GM18868 (cell line): ENCODE data around the gene NRCAM.
A peak's percentile ranks its signal among the peaks of the same experiment; 100 is the strongest.
"Not testable (repeated sequence)": the region's sequence is repeated elsewhere in the genome, so short reads cannot be mapped to it uniquely, and the experiment has no call there.

Source experiments
- ATAC-seq: cut with Tn5 transposase; IDR thresholded peaks from one replicate; pipeline ENCODE4 v1.9.1; 2021; ENCODE audit warnings: mild to moderate bottlenecking, moderate library complexity; ENCODE audit not compliant: unreplicated experiment

NRCAM gene

DNA sequence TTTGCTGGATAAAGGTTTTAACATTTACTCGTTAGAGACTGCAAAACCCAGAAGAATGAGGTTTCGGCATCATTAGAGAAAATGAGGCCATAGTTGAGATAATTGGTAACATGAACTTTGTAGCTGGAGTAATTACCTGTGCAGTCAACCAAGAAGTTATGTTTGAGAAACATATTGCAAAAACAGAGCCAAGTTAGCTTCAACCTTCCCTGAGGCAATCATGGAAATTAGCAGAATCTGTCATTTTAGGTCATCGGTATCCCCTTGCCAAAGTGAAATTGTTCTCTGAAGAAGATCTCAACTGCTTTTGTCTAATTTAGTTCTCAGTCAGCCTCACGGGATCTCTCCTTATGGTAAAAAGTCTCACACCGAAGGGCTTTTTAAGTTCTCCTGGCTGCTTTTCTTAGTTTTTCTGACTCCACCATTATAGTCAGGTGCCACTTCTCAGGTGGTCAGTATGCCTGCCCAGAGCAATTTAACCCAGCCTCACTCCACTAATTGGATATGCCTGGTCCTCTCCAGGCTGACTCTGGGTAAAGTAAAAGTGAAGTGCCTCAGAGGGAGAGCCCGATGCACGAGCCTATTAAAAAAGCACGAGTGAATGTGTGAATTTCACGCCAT lies 52.5 kb downstream of the NRCAM start:
- ATAC-seq: no peak

- peak; percentile 70 for ATAC-seq
Observed at GRCh38 chr7:108402865-108403264, 53.4 kb downstream of the NRCAM start.

DNA sequence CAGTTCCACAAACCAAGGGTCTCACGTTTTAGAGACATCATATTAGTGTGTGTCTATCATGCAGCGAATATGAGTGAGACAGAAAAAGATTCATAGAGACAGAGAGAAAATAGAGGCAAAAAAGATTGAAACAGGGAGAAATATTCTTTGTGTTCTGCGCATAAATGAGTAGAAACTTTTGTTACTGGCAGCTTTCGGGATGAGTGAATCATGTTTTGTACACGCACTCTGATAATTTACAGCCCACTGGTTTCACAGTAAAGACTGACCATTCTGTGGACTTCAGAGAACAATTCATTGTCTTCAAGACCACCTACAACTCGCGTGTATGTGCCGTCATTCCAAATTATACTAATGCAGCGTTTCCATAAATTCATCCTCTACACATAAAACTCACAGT lies 60.2 kb downstream of the NRCAM start:
- ATAC-seq: no peak

DNA sequence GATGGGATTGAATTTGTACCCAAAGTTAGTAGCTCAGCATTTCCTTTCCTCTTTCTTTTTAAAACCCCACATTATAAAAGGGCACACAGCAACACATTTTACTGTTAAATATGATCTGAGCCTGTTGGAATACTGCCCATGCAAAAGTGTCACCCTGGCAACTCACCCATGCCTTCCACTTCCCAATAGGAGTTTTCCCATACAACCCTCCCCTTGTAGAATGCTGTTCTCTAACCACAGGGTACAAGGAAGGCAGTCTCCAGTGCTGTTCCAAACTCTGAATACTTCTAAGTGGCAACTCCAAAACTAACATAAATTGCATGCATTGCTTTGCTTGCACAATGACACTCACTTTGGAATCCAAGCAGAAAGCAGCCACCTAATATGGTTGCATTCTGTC lies 60.8 kb downstream of the NRCAM start:
- no peak for ATAC-seq

DNA sequence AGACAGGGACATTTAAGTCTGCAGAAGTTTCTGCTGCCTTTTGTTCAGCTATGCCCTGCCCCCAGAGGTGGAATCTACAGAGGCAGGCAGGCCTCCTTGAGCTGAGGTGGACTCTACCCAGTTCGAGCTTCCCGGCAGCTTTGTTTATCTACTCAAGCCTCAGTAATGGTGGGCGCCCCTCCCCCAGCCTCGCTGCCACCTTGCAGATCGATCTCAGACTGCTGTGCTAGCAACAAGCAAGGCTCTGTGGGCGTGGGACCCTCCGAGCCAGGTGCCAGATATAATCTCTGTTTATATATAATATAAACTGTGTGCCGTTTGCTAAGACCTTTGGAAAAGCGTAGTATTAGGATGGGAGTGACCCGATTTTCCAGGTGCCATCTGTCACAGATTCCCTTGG lies 63.1 kb downstream of the NRCAM start:
- ATAC-seq: not testable (repeated sequence)

DNA sequence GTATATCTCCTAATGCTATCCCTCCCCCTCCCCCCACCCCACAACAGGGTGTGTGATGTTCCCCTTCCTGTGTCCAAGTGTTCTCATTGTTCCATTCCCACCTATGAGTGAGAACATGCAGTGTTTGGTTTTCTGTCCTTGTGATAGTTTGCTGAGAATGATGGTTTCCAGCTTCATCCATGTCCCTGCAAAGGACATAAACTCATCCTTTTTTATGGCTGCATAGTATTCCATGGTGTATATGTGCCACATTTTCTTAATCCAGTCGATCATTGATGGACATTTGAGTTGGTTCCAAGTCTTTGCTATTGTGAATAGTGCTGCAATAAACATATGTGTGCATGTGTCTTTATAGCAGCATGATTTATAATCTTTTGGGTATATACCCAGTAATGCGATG lies 68.5 kb downstream of the NRCAM start:
- not testable (repeated sequence) for ATAC-seq

DNA sequence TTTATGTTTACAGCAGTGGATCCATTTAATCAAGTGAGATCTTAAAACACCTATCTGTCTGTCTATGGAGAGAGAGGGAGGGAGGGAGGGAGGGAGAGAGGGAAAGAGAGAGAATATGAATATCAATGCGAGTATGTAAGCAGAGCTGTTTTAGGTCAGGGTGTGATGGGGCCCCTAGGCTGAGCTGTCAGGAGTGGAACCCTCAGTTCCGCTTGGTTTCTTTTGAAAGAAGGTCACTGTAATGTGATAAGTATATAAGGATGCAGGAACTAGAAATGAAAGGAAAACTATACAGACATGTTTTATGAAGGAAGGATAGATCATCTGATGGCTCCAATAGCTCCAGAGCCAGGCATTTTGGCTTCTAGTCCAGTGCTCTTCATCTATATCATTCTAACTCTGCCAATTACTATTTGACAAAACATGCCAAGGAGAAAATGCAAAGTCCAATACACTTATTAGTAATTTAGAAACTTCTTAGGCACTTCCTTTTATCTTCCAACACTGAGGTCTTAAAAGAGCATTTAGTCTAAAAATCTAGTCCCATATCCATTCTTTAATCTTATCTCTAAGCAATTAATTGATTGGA lies 70.3 kb downstream of the NRCAM start:
- ATAC-seq: peak; percentile 49

- peak; percentile 92 for ATAC-seq
Observed at GRCh38 chr7:108384716-108385483, 71.3 kb downstream of the NRCAM start.

DNA sequence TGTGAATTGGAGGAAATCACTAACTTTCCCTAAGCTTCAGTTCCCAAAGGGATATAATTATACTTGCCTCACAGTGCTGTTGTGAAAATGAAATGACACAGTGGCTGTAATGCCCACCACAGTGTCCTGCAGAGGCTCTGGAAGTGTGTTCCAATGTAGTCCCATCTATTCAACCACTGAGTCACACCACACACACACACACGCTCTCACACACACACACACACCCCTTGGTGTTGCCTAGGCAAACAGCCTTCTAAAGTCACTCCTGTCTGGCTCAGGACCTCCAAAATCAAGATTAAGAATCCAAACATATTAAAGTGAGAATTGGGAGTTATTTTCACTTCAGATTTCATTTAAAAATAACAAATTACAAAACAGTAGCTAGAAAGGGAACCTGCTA lies 73.3 kb downstream of the NRCAM start:
- ATAC-seq: no peak

GRCh38 chr7:108380517-108380916 lies 75.7 kb downstream of the NRCAM start:
- no peak for ATAC-seq

GRCh38 chr7:108376206-108376605 lies 80.0 kb downstream of the NRCAM start:
- peak; percentile 29 for ATAC-seq

DNA sequence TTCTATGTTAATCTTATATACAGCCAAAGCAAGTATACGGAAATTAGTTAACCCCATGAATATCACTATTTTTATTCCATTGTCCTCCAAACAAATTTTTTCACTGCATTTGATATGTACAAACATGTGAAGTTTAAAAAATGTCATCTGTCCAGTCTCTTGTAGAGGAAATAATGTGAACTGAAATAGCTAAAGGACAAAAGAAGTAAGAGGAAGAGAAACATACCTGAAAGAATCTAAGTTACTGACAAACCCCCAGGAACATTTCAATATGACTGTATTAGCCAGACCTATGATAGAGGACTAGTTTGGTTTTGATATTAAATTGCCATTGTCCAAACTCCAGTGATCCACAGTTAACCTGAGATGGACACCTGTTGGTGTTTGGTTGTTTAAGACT lies 80.6 kb downstream of the NRCAM start:
- peak; percentile 81 for ATAC-seq

- ATAC-seq: no peak
Observed at GRCh38 chr7:108374899-108375298, 81.3 kb downstream of the NRCAM start.

DNA sequence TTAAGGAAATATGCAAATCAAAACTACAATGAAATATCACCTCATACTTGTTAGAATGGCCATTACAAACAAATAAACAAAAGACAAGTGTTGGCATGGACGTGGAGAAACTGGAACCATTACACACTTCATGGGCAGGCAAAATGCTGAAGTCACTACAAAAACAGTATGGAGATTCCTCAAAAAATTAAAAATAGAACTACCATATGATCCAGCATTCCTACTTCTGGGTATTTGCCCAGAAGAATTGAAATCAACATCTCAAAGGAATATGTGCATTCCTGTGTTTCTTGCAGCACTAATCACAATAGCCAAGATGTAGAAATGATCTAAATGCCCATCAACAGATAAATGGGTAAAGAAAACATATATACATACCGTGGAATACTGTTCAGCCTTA lies 83.6 kb downstream of the NRCAM start:
- ATAC-seq: no peak

- no peak for ATAC-seq
Observed at GRCh38 chr7:108370616-108371015, 85.6 kb downstream of the NRCAM start.

- ATAC-seq: no peak
Observed at GRCh38 chr7:108368466-108368865, 87.8 kb downstream of the NRCAM start.

GRCh38 chr7:108367946-108368345 lies 88.3 kb downstream of the NRCAM start:
- no peak for ATAC-seq

DNA sequence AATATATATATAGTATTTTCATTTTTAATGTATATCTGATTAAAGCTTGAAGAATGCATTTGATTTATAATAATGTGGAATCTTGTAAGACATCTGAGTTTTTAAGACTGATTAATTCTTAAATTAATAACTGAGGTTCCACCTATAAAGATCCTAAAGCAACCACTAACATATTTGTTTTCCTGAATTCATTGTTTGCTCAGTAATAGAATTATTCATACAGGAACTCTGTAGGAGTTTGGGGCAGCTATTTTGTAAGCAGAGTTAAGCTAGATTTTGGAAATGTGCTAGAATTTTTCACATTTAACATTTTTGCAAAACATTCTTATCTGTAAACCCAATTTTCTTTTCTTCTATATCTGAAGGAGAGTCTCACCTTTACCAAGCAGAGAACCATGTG lies 88.9 kb downstream of the NRCAM start:
- no peak for ATAC-seq

DNA sequence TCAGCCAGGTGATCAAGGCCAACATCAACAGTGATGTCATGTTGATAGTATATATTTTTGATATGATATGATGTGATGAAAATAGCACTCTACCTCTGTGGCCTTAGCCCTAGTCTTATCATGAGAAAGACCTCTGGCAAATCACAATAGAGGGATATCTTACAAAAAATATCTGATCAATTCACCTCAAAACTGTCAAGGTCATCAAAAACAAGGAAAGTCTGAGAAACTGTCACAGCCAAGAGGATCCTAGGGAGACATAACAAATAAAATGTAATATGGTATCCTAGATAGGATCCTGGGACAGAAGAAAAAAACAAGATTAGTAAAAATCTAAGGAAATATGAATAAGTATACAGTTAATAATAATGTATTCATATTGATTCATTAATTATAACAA lies 92.6 kb downstream of the NRCAM start:
- no peak for ATAC-seq

DNA sequence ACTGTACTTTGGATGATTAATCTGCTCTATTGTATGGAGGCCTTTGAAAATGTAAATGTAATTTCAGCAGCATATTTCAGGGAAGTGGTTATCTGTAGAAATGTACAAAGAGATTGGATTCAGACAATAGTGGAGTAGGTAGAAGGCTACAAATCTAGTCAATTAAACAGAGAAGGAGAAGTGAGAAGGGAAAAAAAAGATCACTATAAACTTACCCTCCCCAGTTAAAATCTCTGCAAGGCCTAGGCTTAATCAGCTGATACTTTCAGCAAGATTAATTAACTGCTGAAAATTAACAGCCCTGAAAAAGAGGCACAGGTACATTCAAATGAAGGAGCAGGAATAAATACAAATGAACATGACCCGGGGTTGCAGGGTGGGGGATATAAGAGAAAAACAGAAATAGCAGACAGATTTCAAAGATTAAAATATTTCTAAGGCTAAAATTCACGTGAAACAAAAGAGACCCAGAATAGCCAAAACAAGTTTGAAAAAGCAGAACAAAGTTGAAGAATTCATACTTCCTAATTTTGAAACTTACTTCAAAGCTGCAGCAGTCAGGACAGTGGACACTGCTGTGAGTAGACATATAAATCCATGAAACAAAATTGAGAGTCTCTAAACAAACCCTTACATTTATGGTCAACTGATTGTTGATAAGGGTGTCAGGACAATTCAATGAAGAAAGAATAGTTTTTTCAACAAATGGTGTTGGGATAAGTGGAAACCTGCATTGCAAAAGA lies 96.0 kb downstream of the NRCAM start:
- no peak for ATAC-seq

GRCh38 chr7:108358553-108358952 lies 97.7 kb downstream of the NRCAM start:
- no peak for ATAC-seq

GRCh38 chr7:108351729-108352131 lies 104.5 kb downstream of the NRCAM start:
- ATAC-seq: no peak
